NCI-H2227 (cell line): ENCODE results near the gene BCL2A1.
"Not testable (repeated sequence)": the region's sequence is repeated elsewhere in the genome, so short reads cannot be mapped to it uniquely, and the experiment has no call there.

Experiments used
- DNase-seq: peaks from one replicate; lab custom pipeline; 2025; ENCODE audit not compliant: unreplicated experiment; lab: John Stamatoyannopoulos, UW

BCL2A1 gene

GRCh38 chr15:79926116-79926515 lies 44.9 kb downstream of the BCL2A1 start:
- DNase-seq, result not testable (repeated sequence)

GRCh38 chr15:79924379-79924778 lies 46.6 kb downstream of the BCL2A1 start:
- no peak for DNase-seq

GRCh38 chr15:79923515-79924169 lies 47.4 kb downstream of the BCL2A1 start:
- DNase-seq, result peak; percentile 96

- DNase-seq, result peak; percentile 65
These were observed 47.9 kb downstream of the BCL2A1 start for GRCh38 chr15:79923079-79923514.

- no peak for DNase-seq
These were observed 48.4 kb downstream of the BCL2A1 start for GRCh38 chr15:79922512-79923078.

- DNase-seq, result no peak
These were observed 51.1 kb downstream of the BCL2A1 start for GRCh38 chr15:79919749-79920511.

GRCh38 chr15:79919090-79919748 lies 51.8 kb downstream of the BCL2A1 start:
- DNase-seq, result no peak

- no peak for DNase-seq
These were observed 52.7 kb downstream of the BCL2A1 start for GRCh38 chr15:79918278-79918677.

- DNase-seq, result no peak
These were observed 54.4 kb downstream of the BCL2A1 start for GRCh38 chr15:79916502-79917132.

- DNase-seq, result not testable (repeated sequence)
These were observed 55.1 kb downstream of the BCL2A1 start for GRCh38 chr15:79915776-79916501.

- no peak for DNase-seq
These were observed 56.3 kb downstream of the BCL2A1 start for GRCh38 chr15:79914728-79915127.
